Activated T-cell treated with anti-CD3 and anti-CD28 coated beads, Interleukin-2, amount 50 U/mL, for 1 hour (primary cell): Measurements from ENCODE around the gene CEP112.
"Not testable (repeated sequence)": the region's sequence is repeated elsewhere in the genome, so short reads cannot be mapped to it uniquely, and the experiment has no call there.

Source experiments
- DNase-seq: peaks from one replicate; pipeline ENCODE4 v3.0.0-alpha.2; 2020

The CEP112 gene

DNA sequence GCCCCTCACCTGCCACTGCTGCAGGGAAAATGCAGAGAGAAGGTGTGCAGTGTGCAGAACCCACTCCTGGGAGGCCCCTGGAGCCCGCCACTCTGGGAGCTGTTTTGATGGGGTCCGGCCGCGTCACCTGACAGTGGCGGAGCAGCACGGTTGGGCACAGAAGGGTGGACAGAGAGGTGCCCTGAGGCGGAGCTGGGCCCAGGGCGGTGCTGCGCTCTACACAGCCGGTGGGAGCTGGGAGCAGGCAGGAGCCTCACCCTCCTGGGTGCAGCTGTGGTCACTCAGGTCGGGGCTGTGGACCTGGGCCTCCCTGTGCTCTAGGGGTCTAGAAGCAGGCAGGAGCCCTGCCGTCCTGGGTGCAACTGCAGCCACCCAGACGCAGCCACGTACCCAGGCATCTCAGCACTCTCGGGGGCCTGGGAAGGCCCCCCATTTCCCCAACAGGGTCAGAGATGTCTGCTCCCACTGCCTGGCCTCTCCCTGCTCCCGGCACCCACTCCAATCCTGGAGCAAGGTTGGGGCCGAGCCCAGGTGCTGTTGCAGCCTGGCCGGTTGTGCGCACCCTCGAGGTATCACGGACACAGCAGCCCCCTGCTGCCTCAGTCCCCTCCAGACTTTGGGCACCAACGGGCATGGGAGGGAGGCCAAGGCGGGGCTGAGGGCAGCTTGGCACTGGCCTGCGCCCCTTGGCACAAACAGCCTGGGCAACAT, 326.1 kb downstream of the CEP112 start:
- no peak for DNase-seq

DNA sequence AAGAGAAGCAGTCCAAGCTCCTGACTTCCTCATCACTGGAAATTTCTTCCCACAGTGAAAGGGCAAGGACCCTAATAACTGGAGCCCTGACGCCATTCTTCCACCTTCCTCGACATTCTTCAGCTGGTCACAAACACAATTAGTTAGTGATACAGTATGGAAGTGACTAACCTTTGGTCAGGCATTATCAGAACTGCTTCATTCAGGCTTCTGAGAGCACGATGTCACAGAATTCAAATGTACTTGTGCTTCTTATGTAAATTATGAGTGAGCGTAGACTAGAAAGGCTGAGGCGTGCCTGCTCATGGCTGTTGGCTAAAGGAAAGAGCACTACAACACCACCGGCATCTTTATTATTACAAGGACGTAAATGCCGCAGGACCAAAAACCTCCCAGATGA, 327.5 kb downstream of the CEP112 start:
- DNase-seq, result no peak

DNA sequence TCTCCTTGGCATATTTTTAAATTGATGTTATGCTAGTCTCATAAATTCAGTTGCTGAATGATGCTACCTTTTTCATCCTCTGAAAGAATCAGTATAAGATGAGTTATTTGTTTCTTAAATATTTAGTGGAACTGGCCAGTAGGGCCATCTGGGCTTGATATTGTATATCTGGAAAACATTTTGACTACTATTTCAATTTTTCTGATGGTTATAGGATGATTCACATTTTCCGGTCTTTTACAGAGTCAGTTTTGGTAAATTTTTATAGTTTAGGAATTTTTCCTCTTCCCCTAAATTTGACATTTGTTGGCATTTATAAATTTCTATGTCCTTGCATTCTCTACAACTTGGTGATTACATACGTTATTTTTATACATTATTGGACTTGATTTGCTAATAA, 334.2 kb downstream of the CEP112 start:
- no peak for DNase-seq

DNA sequence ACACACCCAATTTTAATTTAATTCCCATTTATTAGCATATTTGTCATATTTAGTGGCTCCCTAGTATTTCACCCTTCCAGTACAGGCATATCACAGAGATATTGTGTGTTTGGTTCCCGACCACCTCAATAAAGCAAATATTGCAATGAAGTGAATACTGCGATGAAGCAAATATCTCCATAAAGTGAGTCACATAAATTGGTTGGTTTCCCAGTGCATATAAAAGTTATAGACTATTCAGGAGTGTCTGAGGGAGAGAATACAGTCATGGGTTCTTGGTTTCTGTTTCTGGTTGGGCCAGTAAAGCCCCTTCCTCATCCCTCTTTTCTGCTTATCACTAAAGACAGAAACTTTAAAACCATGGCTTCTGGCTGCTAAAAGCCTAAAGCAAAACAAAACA, 335.1 kb downstream of the CEP112 start:
- DNase-seq, result no peak

DNA sequence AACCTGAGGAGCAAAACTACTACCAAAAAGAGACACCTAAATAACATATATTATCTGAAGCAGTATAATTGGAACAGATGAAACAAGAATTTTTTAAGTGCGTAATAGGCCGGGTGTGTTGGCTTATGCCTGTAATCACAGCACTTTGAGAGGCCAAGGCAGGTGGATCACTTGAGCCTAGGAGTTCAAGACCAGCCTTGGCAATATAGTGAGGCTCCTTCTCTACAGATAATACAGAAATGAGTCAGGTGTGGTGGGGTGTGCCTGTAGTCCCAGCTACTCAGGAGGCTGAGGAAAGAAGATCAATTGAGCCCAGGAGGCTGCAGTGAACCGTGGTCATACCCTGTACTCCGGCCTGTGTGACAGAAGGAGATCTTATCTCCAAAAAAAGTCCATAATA, 336.3 kb downstream of the CEP112 start:
- DNase-seq, result no peak

DNA sequence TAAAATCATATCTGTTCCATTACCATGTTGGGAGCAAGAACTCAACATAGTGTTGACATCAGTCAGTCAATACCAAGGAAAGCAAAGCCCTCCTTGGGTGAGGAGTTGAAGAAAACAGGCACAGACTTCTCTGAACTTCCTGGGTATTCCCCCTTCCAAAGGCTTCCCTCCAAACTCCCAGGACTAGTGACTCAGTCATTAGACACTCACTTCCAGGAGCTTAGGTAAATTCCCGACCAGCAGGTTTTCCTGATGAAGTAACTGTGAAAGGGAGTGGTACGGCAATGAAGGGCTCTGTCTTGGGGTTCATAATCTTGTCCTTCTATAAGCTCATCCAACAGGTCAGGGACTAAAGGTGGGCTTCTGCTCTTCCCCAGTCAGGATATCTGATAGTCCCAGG, 336.7 kb downstream of the CEP112 start:
- no peak for DNase-seq

DNA sequence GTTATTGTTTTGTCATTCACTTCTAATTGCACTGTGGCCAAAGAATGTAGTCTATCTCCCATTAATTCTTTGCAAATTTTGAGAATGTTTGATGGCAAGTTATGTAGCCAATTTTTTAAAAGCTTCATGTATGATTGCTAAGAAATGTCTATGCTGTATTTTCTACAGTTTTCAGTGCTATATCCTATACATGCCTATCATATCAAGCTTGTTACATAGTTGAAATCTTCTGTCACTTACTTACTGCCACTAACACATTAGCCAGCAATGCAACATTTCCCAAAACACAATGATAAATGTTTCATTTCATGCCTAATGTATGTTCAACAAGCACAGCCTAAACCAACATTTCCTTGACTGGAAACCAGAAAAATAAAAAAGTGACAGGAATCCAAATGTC, 338.1 kb downstream of the CEP112 start:
- DNase-seq, result no peak

DNA sequence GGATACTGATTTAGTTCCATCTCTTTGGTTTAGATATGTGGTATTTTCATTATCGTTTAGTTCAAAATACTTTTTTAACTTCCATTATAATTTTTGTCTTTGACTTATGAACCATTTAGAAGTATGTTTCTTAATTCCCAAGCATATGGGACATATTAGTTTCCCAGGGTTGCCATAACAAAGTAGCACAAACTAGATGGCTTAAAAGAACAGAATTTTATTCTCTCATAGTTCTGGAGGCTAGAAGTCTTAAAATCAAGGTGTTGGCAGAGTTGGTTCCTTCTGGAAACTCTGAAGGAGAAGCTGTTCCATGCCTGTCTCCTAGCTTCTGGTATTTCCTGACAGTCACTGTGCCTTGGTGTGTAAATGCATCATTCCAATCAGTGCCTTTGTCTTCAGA, 339.0 kb downstream of the CEP112 start:
- no peak for DNase-seq

DNA sequence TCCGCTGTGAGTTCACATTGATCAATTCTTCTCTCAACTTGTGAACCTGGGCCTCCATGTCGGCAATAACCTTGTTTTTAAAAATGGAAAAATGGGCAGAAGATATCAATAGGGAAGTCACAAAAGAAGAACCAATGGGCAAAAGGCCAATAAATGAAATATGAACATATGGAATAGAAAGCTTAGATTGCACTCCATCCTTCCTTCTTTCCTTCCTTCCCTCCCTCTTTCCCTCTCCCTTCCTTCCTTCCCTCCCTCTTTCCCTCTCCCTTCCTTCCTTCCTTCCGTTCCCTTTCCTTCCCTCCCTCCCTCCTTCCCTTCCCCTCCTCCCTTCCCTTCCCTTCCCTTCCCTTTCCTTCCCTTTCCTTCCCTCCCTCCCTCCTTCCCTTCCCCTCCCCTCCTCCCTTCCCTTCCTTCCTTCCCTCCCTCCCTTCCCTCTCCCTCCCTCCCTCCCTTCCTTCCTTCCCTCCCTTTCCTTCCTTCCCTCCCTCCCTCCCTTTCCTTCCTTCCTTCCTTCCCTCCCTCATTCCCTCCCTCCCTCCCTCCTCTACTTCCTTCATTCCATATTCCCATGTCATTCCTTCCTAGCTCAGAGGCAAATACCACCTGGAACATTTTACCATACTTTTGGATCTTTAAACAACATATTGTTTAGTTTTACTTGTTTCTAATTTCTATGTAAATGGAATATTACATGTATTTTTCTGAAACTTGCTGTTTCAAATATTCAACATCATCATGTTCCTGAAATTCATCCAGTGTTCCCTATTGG, 339.8 kb downstream of the CEP112 start:
- DNase-seq, result no peak

DNA sequence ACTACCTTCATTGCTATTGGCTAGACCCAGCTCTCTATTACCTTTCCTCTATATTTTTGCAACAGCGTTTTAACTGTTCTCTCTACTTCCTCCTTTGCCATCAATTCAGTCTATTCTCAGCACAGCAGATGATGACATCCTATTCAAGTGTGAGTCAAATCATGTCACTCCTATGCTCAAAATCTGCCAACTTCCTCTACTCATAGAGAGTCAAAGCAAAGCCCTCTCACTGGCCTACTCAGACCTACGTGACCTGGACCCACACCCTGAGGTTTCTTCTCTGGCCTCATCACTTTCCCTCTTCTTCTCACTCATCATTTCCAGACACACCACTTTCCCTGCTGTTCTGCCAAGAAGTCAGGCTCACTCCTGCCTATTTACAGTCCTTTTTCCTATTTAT, 341.4 kb downstream of the CEP112 start:
- DNase-seq, result no peak

DNA sequence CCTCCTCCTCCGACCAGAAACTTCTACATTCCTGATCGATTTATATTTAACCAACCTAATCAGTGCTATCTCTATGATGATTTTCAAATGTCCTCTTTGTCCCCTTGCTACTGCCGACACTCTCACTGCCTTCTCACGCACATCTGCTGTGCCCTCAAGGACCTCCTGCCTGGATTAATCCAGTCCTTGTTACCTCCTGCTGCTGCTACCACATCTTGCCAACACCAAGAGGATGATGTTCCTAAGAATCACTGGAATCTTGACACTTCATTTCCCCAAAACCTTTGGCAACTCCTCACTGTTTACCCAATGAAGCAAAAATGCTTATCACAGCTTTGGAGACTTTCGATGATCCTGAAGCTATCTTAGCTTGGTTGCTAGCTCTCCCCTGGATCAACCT, 343.2 kb downstream of the CEP112 start:
- DNase-seq, result no peak

DNA sequence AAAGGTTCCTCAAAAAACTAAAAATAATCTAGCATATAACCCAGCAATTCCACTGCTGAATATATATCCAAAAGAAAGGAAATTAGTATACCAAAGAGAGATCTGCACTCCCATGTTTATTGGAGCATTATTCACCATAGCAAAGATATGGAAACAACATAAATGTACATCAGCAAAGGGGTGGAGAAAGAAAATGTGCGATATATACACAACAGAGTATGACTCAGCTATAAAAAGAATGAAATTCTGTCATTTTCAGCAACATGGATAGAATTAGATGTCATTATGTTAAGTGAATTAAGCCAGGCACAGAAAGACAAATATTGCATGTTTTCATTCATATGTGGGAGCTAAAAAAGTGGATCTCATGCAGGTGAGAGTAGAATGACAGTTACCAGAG, 350.8 kb downstream of the CEP112 start:
- DNase-seq, result no peak

DNA sequence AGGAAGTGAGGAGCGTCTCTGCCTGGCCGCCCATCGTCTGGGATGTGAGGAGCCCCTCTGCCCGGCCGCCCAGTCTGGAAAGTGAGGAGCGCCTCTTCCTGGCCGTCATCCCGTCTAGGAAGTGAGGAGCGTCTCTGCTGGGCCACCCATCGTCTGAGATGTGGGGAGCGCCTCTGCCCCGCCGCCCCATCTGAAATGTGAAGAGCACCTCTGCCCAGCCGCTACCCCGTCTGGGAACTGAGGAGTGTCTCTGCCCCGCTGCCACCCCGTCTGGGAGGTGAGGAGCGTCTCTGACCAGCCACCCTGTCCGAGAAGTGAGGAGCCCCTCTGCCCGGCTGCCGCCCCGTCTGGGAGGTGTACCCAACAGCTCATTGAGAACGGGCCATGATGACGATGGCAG, 354.7 kb downstream of the CEP112 start:
- not testable (repeated sequence) for DNase-seq

DNA sequence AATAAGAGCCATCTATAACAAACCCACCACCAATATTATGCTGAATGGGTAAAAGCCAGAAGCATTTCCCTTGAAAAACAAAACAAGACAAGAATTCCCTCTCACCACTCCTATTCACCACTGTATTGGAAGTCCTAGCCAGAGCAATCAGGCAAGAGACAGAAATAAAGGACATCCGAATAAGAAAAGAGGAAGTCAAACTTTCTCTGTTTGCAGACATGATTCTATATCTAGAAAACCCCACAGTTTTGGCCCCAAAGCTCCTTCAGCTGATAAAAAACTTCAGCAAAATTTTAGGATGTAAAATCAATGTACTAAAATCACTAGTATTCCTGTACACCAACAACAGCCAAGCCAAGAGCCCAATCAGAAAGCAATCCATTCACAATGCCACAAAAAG, 358.7 kb downstream of the CEP112 start:
- no peak for DNase-seq

DNA sequence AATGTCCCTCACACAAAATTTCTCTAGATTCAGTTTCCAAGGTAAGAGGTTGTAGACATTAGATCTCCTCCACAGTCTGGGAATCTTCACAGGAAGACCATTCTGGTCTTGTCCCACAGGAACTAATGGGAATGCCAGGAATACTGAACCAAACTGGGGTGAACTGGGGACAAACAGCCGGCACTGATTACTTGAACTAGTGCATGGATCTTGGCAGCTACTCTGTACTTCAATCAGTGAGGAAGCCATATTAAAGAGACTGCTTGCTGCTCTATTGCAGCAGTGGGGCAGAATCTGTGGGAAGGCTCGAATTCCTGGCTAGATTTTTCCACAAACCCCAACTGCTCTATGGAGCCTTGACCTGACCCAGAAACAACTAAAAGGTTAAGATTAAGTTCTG, 361.6 kb downstream of the CEP112 start:
- DNase-seq, result no peak

DNA sequence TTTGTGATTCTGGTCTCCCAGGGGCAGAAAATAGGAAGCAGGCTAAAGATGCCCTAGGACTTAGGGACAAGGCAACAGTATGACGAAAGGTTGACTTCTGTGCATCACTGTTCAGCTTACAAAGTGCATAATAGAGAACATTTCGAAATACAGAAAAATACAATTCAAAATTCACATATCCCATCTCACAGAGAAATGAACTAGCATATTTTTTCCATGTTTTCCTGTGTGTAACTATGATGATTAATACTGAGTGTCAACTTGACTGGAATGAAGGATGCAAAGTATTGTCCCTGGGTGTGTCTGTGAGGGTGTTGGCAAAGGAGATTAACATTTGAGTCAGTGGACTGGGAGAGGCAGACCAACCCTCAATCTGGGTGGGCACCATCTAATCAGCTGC, 365.4 kb downstream of the CEP112 start:
- DNase-seq, result not testable (repeated sequence)

DNA sequence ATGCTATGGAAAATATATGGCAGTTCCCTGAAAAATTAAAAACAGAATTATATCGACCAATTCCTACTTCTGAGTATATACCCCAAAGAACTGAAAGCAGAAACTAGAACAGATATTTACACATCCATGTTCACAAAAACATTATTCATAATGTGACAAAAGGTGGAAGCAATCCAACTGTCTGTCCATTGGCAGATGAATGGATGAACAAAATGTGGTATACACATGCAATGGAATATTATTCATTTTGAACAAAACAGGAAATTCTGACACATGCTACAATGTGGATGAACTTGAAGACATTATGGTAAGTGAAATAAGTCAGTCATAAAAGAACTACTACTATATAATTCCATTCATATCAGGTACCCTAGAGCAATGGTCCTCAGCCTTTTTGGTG, 367.0 kb downstream of the CEP112 start:
- no peak for DNase-seq

DNA sequence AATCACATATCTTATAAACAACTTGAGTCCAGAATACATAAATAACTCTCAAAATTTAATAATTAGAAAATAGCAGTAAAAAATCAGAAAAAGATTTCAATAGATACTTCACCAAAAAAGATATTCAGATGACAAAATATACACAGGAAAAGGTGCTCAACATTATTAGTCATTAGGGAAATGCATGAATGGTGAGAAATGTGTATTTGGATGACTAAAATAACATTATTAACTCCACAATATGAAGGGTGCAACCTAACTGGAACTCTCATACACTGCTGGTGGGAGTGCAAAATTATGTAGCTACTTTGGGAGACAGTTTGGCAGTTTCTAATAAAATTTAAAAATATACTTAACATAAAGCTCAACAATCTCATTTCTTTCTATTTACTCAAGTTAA, 368.2 kb downstream of the CEP112 start:
- DNase-seq, result no peak

DNA sequence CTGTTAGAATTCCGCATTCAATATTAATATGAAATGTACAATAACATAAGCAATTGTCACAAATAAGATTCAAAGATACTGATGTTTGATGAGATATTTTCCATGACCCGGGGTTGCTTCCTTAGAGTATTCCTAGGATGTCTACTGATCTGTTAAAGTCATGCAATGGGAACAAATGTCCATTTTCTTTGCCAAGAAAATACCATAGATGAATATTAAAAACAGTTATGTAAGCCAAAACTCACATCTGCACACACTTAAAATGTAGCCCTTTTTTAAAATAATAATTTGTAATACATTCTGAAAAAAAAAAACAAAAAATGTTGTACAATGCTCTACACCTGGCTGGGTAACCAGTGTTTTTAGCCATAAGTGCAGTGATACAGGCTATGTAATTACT, 371.1 kb downstream of the CEP112 start:
- no peak for DNase-seq

DNA sequence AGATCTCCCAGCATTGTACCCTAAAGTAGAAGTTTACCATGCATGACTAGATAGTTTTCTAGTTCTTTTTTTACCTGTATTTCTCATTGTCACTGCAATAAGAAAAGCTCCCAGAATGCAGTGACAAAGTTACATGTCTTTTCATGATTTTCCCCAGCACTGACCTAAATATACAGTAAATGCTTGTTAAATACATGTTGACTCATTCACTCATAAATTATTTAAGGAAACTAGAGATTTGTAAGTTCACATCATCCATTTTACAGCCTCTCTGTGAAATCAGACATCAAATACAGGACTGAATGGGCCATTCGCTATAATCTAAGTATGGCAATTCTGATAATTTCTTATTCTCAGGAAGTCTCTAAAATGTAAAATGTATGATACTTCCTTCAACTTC, 371.6 kb downstream of the CEP112 start:
- no peak for DNase-seq

DNA sequence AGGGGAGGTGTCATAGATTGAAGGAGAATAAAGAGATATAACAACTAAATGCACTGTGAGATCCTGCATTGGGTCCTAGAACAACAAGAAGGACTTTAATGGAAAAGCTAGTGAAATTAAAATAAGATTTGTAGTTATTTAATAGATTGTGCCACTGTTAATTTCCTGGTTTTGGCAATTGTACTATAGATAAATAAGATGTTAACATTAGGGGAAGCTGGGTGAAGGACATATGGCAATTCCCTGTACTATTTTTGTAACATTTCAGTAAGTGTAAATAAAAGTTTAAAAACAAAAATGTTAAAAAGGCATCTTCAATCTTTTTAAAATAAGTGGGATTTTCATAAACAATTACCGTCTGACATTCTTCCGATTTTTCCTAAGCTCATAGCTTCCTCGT, 372.1 kb downstream of the CEP112 start:
- DNase-seq, result no peak

DNA sequence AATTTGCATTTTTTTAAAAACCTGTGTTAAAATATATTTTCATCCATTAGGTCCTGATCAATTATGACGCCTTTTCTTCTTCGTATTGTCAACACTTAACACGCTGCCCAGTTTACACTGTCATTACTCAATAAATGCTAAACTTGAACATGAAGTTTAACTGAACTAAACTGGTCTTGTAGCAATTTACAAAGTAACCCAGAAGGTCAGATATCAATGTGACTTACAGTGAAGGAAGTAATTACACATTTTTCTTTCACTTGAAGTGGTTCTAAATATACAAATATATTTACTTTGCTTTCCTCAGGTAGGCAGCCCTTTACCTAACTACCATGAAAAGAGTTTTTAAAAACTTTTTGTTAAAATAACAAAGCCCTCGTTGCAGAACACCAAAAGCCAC, 374.0 kb downstream of the CEP112 start:
- no peak for DNase-seq

DNA sequence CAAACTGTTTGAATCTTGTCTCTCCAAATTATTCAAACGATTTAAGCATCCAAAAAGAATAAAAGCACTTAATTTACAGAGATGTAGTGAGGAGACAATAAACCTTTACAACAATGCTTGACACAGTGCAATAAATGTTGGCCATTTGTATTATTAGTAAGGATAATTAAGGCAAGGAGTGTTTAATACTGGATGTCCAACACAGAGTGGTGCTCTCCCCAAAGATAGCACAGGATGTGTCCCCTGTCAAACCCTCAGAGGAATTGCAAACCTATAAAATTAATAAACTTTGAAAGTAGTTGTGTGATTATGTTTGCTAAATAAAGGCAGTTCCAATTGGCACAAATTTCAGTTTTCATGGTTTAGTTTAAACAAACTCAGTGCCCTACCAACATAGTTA, 377.5 kb downstream of the CEP112 start:
- no peak for DNase-seq

DNA sequence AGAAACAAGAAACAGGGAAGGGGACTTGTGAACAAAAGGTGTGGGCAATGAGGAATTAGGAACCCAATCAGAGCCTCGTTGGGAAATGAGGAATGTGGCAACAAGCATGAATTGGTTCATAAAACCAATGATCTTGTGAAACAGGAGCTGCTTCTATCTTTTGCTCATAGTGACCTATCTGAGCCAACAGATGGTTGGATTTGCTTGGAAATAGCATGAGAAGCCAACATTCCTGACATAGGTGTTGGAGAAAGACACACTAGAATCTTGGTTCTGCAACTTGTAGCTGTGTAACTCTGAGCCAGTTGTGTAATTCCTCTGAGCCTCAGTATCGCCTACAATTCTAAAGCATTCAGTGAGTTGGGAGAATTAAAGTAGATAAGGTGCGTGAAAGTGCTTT, 378.6 kb downstream of the CEP112 start:
- DNase-seq, result no peak

DNA sequence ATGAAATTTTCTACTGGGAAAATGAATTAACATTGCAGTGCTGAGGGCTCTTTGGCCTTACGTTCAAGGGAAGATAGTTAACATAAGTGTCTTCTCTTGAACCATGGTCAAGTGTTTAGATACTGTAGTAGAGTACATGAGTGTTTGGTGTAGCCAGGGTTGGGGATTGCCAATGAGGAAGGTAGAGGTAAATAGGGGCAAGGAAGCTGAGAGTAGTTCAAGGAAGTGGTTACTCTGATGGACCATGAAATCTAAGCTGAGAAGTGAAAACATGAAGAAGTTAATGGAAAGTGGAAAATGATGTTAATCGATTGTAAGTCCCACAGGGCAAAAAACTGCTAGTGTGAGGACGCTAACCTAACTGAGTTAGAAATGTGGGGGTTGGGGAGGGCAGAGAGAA, 380.9 kb downstream of the CEP112 start:
- no peak for DNase-seq
